Measurements from ENCODE around the gene BAZ2A. TPM values are rescaled to one million over a fixed set of nuclear protein-coding genes. Genes with fewer than 3 reads are reported as not detected.

The BAZ2A gene
- polyA plus RNA-seq, 3 donors, result 8.9 to 86.0 (median 21.1) TPM

- peaks cover 0 to 2% (median 0%) of the 10 kb centered on the region in 3 donors for H3K27me3 Mint-ChIP-seq (ENCODE audit: low read depth in 3 of 3)
- peaks cover 7% of the 10 kb centered on the region for H3K4me1 Mint-ChIP-seq
- no peak overlapping the region for H3K4me3 Mint-ChIP-seq
- peaks cover 100% of the 10 kb centered on the region for H3K79me2 ChIP-seq (ENCODE audit: insufficient read depth, low read length)
- H2AFZ ChIP-seq (ENCODE audit: insufficient read depth, low read depth, low read length, poor library complexity, severe bottlenecking), result no peak overlapping the region
- no peak overlapping the region for H3K4me3 ChIP-seq (replicated peaks in 1 of 3; ENCODE audit: low read depth in 2 of 3, low read length in 3 of 3)
- H3K36me3 Mint-ChIP-seq, result peaks cover 21 to 54% of the 10 kb centered on the region in 2 donors
- no peaks in the 10 kb centered on the region for H3K4me1 ChIP-seq (ENCODE audit: control insufficient read depth in 1 of 2, insufficient read depth in 2 of 2, low read length in 2 of 2)
- H3K27me3 ChIP-seq (ENCODE audit: control insufficient read depth in 2 of 2, insufficient read depth in 2 of 2, low read length in 2 of 2), result no peaks in the 10 kb centered on the region
- peaks cover 100% of the 10 kb centered on the region for H4K20me1 ChIP-seq (ENCODE audit: insufficient read depth, low read length)
- WGBS (ENCODE audit: insufficient coverage), result no CpG with 5 or more reads among the region's 1 CpG
- H3K9me3 ChIP-seq (replicated peaks in 1 of 2; ENCODE audit: control insufficient read depth in 1 of 2, insufficient read depth in 1 of 2, low read length in 2 of 2), result no peaks in the 10 kb centered on the region
- no peak overlapping the region for H3K9ac ChIP-seq (ENCODE audit: insufficient read depth, low read length, poor library complexity, severe bottlenecking)
- H3K36me3 ChIP-seq (replicated peaks in 1 of 2; ENCODE audit: control insufficient read depth in 1 of 2, insufficient read depth in 2 of 2, low read length in 2 of 2), result peaks cover 12 to 30% of the 10 kb centered on the region in 2 donors
- no peak for DNase-seq
- TF ChIP-seq CTCF (IDR thresholded peaks at IDR 0.05), result no peak
- peak overlapping the region in 1 of 2 donors; percentile 5 for H3K27ac ChIP-seq (ENCODE audit: low read depth in 1 of 2, low read length in 2 of 2)
- H3K4me2 ChIP-seq (replicated peaks; ENCODE audit: extremely low read depth, low read length, poor library complexity, severe bottlenecking), result no peak overlapping the region
- intact Hi-C loops (cut with micrococcal nuclease), result no loop called here
- peak overlapping the region in 3 of 7 donors; percentile 46 to 87 (median 46) for H3K27ac Mint-ChIP-seq
- H3K9me3 Mint-ChIP-seq, result no peaks in the 10 kb centered on the region
Measured at GRCh38 chr12:56677680-56678079, 47.6 kb upstream of the BAZ2A start.

- peaks cover 0 to 2% (median 0%) of the 10 kb centered on the region in 3 donors for H3K27me3 Mint-ChIP-seq (ENCODE audit: low read depth in 3 of 3)
- no peak overlapping the region for H3K4me2 ChIP-seq (replicated peaks; ENCODE audit: extremely low read depth, low read length, poor library complexity, severe bottlenecking)
- no peak overlapping the region for H3K4me3 Mint-ChIP-seq
- peaks cover 100% of the 10 kb centered on the region for H3K79me2 ChIP-seq (ENCODE audit: insufficient read depth, low read length)
- WGBS (ENCODE audit: insufficient coverage), result 80% methylated on average over 3 of the region's 11 CpGs
- peak overlapping the region in 1 of 7 donors; percentile 50 for H3K27ac Mint-ChIP-seq
- peaks cover 19 to 36% of the 10 kb centered on the region in 2 donors for H3K36me3 ChIP-seq (replicated peaks in 1 of 2; ENCODE audit: control insufficient read depth in 1 of 2, insufficient read depth in 2 of 2, low read length in 2 of 2)
- no peaks in the 10 kb centered on the region for H3K9me3 Mint-ChIP-seq
- H3K9me3 ChIP-seq (replicated peaks in 1 of 2; ENCODE audit: control insufficient read depth in 1 of 2, insufficient read depth in 1 of 2, low read length in 2 of 2), result no peaks in the 10 kb centered on the region
- H3K4me1 ChIP-seq (ENCODE audit: control insufficient read depth in 1 of 2, insufficient read depth in 2 of 2, low read length in 2 of 2), result no peaks in the 10 kb centered on the region
- no peak for DNase-seq
- TF ChIP-seq CTCF (IDR thresholded peaks at IDR 0.05), result no peak
- intact Hi-C loops (cut with micrococcal nuclease), result no loop called here
- H2AFZ ChIP-seq (ENCODE audit: insufficient read depth, low read depth, low read length, poor library complexity, severe bottlenecking), result no peak overlapping the region
- no peak overlapping the region for H3K9ac ChIP-seq (ENCODE audit: insufficient read depth, low read length, poor library complexity, severe bottlenecking)
- peaks cover 100% of the 10 kb centered on the region for H4K20me1 ChIP-seq (ENCODE audit: insufficient read depth, low read length)
- no peak overlapping the region for H3K4me3 ChIP-seq (replicated peaks in 1 of 3; ENCODE audit: low read depth in 2 of 3, low read length in 3 of 3)
- H3K36me3 Mint-ChIP-seq, result peaks cover 24 to 54% of the 10 kb centered on the region in 2 donors
- peaks cover 5% of the 10 kb centered on the region for H3K4me1 Mint-ChIP-seq
- H3K27me3 ChIP-seq (ENCODE audit: control insufficient read depth in 2 of 2, insufficient read depth in 2 of 2, low read length in 2 of 2), result no peaks in the 10 kb centered on the region
- peak overlapping the region in 1 of 2 donors; percentile 16 for H3K27ac ChIP-seq (ENCODE audit: low read depth in 1 of 2, low read length in 2 of 2)
Measured at GRCh38 chr12:56676851-56677580, 46.9 kb upstream of the BAZ2A start.

All from CD14-positive monocyte (primary cell).